Activated gamma-delta T cell (primary cell): ENCODE results near the gene AANAT.

Source experiments
- DNase-seq: peaks from one replicate; lab custom pipeline; 2025; lab: John Stamatoyannopoulos, UW
- total RNA-seq, 2 donors: gene quantifications; one replicate each; lab custom pipeline; 2026; lab: John Stamatoyannopoulos, UW

The AANAT gene
- 0 to 0.26 reads per million in 2 donors for total RNA-seq

GRCh38 chr17:76467366-76467765, at the start of gene AANAT:
AANAT (plus strand) TSS chr17:76467603; CDS start chr17:76468747, 1,144 bp downstream.
- no peak for DNase-seq

- DNase-seq, result no peak
These were observed 47.7 kb upstream of the AANAT start for GRCh38 chr17:76419576-76420260.

GRCh38 chr17:76420356-76421043, 46.9 kb upstream of the AANAT start:
- no peak for DNase-seq

GRCh38 chr17:76421044-76421407, 46.4 kb upstream of the AANAT start:
- no peak for DNase-seq

GRCh38 chr17:76422406-76422805, 45.0 kb upstream of the AANAT start:
- no peak for DNase-seq

GRCh38 chr17:76422860-76423259, 44.5 kb upstream of the AANAT start:
- DNase-seq, result no peak

GRCh38 chr17:76426853-76427252, 40.5 kb upstream of the AANAT start:
- no peak for DNase-seq

GRCh38 chr17:76427501-76428231, 39.7 kb upstream of the AANAT start:
- no peak for DNase-seq

- no peak for DNase-seq
These were observed 38.9 kb upstream of the AANAT start for GRCh38 chr17:76428511-76428910.

GRCh38 chr17:76431509-76431908, 35.9 kb upstream of the AANAT start:
- DNase-seq, result no peak

- no peak for DNase-seq
These were observed 35.4 kb upstream of the AANAT start for GRCh38 chr17:76432004-76432403.

- no peak for DNase-seq
These were observed 34.6 kb upstream of the AANAT start for GRCh38 chr17:76432712-76433336.

- no peak for DNase-seq
These were observed 33.7 kb upstream of the AANAT start for GRCh38 chr17:76433693-76434092.

- no peak for DNase-seq
These were observed 32.5 kb upstream of the AANAT start for GRCh38 chr17:76434870-76435269.

- DNase-seq, result no peak
These were observed 31.7 kb upstream of the AANAT start for GRCh38 chr17:76435751-76436150.

- no peak for DNase-seq
These were observed 29.7 kb upstream of the AANAT start for GRCh38 chr17:76437467-76438402.

- DNase-seq, result no peak
These were observed 28.5 kb upstream of the AANAT start for GRCh38 chr17:76438906-76439305.

GRCh38 chr17:76439314-76439928, 28.0 kb upstream of the AANAT start:
- no peak for DNase-seq

GRCh38 chr17:76440751-76441362, 26.5 kb upstream of the AANAT start:
- no peak for DNase-seq

- no peak for DNase-seq
These were observed 25.6 kb upstream of the AANAT start for GRCh38 chr17:76441686-76442340.
